H1 (cell line): Measurements from ENCODE around the gene STRIP2.

Source experiments
- CHD2 ChIP-seq: IDR thresholded peaks from 2 replicates; pipeline ENCODE4 v1.6.1; 2012; ENCODE audit warnings: low read length, improper control_type of control experiment
- EZH2 ChIP-seq: fragments of 200-600 bp; sonication (generic); IDR thresholded peaks from 2 replicates; pipeline ENCODE4 v1.7.1; 2012; ENCODE audit warnings: low read depth, mild to moderate bottlenecking, moderate library complexity, low read length, inconsistent platforms; ENCODE audit not compliant: severe bottlenecking
- SP1 ChIP-seq: IDR thresholded peaks from 2 replicates; pipeline ENCODE4 v1.6.1; 2011; ENCODE audit warnings: low read depth, low read length
- TF ChIP-seq, protein P1 (sequence below), 3 experiments: IDR thresholded peaks; 1 replicate in 2 of 3; 2 replicates in 1 of 3; pipeline versions ENCODE4 v1.5.1 to v1.6.1; 2011; ENCODE audit warnings: low read length in 3 of 3, mild to moderate bottlenecking in 3 of 3, inconsistent platforms in 2 of 3, low read depth in 1 of 3, moderate library complexity in 1 of 3; ENCODE audit not compliant: insufficient read depth in 1 of 3; ENCODE audit errors: control extremely low read depth in 1 of 3

DNA sequence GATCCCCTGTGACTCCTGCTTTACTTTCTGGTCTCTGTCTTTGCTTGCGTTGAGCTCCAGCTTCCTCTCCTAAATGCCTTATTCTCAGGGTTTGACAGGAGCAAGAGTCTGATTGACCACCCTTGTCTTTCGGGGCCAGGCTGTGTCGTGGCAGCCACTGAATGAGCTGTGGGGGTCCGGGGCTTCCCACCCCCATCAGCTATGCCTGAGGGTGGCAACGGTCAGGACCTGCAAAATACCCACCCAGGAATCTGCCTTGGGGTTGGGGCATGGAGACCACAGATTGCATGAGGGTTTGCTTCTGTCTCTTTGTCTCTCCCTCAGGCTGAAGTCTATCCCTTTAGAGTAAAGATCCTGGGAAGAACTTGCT is 88.7 kb downstream of the STRIP2 start:
- TF ChIP-seq, protein P1, sequence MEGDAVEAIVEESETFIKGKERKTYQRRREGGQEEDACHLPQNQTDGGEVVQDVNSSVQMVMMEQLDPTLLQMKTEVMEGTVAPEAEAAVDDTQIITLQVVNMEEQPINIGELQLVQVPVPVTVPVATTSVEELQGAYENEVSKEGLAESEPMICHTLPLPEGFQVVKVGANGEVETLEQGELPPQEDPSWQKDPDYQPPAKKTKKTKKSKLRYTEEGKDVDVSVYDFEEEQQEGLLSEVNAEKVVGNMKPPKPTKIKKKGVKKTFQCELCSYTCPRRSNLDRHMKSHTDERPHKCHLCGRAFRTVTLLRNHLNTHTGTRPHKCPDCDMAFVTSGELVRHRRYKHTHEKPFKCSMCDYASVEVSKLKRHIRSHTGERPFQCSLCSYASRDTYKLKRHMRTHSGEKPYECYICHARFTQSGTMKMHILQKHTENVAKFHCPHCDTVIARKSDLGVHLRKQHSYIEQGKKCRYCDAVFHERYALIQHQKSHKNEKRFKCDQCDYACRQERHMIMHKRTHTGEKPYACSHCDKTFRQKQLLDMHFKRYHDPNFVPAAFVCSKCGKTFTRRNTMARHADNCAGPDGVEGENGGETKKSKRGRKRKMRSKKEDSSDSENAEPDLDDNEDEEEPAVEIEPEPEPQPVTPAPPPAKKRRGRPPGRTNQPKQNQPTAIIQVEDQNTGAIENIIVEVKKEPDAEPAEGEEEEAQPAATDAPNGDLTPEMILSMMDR (IDR thresholded peaks at IDR 0.05; ENCODE audit: control extremely low read depth in 1 of 3, insufficient read depth in 1 of 3, low read depth in 1 of 3, low read length in 3 of 3), result no peak
- TF ChIP-seq CHD2 (no peak), SP1 (no peak), EZH2 (no peak)
